Activated CD4-positive, alpha-beta T cell treated with anti-CD3 and anti-CD28 coated beads, Interleukin-2, amount 50 U/mL, for 1 hour (primary cell): Measurements from ENCODE around the gene CERK.

Source experiments
- DNase-seq: peaks from one replicate; pipeline ENCODE4 v3.0.0-alpha.2; 2020

The CERK gene

GRCh38 chr22:46731246-46732040 lies 6.6 kb downstream of the CERK start:
- DNase-seq, result no peak

GRCh38 chr22:46730568-46731245 lies 7.3 kb downstream of the CERK start:
- no peak for DNase-seq

- DNase-seq, result no peak
Measured at GRCh38 chr22:46728470-46728869, 9.6 kb downstream of the CERK start.

- no peak for DNase-seq
Measured at GRCh38 chr22:46727813-46728364, 10.2 kb downstream of the CERK start.

- DNase-seq, result no peak
Measured at GRCh38 chr22:46726986-46727317, 11.1 kb downstream of the CERK start.

GRCh38 chr22:46726066-46726985 lies 11.7 kb downstream of the CERK start:
- DNase-seq, result no peak

GRCh38 chr22:46725096-46725495 lies 13.0 kb downstream of the CERK start:
- no peak for DNase-seq

GRCh38 chr22:46723882-46724281 lies 14.2 kb downstream of the CERK start:
- no peak for DNase-seq

GRCh38 chr22:46721501-46722085 lies 16.5 kb downstream of the CERK start:
- no peak for DNase-seq

- DNase-seq, result no peak
Measured at GRCh38 chr22:46719921-46720320, 18.1 kb downstream of the CERK start.

- no peak for DNase-seq
Measured at GRCh38 chr22:46714550-46714949, 23.5 kb downstream of the CERK start.

GRCh38 chr22:46712288-46712687 lies 25.8 kb downstream of the CERK start:
- no peak for DNase-seq

GRCh38 chr22:46710806-46711205 lies 27.2 kb downstream of the CERK start:
- DNase-seq, result no peak

- no peak for DNase-seq
Measured at GRCh38 chr22:46708766-46709330, 29.2 kb downstream of the CERK start.

GRCh38 chr22:46707827-46708570 lies 30.1 kb downstream of the CERK start:
- DNase-seq, result no peak

- no peak for DNase-seq
Measured at GRCh38 chr22:46707305-46707704, 30.7 kb downstream of the CERK start.

- DNase-seq, result no peak
Measured at GRCh38 chr22:46706060-46706459, 32.0 kb downstream of the CERK start.

- DNase-seq, result no peak
Measured at GRCh38 chr22:46703996-46704370, 34.1 kb downstream of the CERK start.

GRCh38 chr22:46703171-46703995 lies 34.7 kb downstream of the CERK start:
- DNase-seq, result no peak

GRCh38 chr22:46701262-46701661 lies 36.8 kb downstream of the CERK start:
- no peak for DNase-seq

- no peak for DNase-seq
Measured at GRCh38 chr22:46699091-46699490, 39.0 kb downstream of the CERK start.
